ENCODE measurements around the gene KSR1. TPM values are rescaled to one million over a fixed set of nuclear protein-coding genes. Genes with fewer than 3 reads are reported as not detected.
A peak's percentile ranks its signal among the peaks of the same experiment; 100 is the strongest.

KSR1 gene
- total and polyA plus RNA-seq, 9 of the 15 experiments (the other 6 are each of a cell fraction or from before 2014, with no cell fraction given), result 1.4 to 51.7 (median 18.4) TPM

DNA sequence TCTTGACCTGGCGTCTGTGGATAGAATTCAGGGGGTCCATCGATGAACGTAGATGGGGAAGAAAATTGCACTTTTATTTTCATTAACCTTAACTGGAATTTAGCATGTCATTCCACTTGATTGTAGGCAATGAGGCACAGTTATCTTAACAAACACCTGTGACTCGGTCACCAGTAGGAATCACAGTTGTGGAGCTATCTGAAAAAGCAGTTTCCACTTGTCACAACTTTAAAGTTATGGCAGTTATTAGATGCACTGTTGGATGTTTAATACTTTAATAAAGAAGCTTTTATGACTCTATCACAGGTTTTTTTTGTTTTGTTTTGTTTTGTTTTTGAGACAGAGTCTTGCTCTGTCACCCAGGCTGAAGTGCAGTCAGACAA is 91.0 kb downstream of the KSR1 start (continued):
- TF ChIP-seq, protein P1, sequence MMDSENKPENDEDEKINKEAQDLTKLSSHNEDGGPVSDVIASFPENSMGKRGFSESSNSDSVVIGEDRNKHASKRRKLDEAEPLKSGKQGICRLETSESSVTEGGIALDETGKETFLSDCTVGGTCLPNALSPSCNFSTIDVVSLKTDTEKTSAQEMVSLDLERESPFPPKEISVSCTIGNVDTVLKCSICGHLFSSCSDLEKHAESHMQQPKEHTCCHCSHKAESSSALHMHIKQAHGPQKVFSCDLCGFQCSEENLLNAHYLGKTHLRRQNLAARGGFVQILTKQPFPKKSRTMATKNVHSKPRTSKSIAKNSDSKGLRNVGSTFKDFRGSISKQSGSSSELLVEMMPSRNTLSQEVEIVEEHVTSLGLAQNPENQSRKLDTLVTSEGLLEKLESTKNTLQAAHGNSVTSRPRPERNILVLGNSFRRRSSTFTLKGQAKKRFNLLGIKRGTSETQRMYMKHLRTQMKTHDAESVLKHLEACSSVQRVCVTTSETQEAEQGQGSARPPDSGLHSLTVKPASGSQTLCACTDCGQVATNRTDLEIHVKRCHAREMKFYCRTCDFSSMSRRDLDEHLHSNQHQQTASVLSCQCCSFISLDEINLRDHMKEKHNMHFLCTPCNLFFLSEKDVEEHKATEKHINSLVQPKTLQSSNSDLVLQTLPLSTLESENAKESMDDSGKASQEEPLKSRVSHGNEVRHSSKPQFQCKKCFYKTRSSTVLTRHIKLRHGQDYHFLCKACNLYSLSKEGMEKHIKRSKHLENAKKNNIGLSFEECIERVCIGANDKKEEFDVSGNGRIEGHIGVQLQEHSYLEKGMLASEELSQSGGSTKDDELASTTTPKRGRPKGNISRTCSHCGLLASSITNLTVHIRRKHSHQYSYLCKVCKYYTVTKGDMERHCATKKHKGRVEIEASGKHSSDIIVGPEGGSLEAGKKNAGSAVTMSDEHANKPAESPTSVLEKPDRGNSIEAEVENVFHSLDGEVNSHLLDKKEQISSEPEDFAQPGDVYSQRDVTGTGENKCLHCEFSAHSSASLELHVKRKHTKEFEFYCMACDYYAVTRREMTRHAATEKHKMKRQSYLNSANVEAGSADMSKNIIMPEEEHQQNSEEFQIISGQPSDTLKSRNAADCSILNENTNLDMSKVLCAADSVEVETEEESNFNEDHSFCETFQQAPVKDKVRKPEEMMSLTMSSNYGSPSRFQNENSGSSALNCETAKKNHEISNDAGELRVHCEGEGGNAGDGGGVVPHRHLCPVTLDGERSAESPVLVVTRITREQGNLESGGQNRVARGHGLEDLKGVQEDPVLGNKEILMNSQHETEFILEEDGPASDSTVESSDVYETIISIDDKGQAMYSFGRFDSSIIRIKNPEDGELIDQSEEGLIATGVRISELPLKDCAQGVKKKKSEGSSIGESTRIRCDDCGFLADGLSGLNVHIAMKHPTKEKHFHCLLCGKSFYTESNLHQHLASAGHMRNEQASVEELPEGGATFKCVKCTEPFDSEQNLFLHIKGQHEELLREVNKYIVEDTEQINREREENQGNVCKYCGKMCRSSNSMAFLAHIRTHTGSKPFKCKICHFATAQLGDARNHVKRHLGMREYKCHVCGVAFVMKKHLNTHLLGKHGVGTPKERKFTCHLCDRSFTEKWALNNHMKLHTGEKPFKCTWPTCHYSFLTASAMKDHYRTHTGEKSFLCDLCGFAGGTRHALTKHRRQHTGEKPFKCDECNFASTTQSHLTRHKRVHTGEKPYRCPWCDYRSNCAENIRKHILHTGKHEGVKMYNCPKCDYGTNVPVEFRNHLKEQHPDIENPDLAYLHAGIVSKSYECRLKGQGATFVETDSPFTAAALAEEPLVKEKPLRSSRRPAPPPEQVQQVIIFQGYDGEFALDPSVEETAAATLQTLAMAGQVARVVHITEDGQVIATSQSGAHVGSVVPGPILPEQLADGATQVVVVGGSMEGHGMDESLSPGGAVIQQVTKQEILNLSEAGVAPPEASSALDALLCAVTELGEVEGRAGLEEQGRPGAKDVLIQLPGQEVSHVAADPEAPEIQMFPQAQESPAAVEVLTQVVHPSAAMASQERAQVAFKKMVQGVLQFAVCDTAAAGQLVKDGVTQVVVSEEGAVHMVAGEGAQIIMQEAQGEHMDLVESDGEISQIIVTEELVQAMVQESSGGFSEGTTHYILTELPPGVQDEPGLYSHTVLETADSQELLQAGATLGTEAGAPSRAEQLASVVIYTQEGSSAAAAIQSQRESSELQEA (IDR thresholded peaks at IDR 0.05; ENCODE audit: low read depth), result no peak
- TF ChIP-seq SNRNP70 (optimal IDR thresholded peaks at IDR 0.05; ENCODE audit: low read depth, low read length) (no peak), ZEB2 (IDR thresholded peaks at IDR 0.05) (0 out of 2 replicates have a peak, but pooled peaks have one; percentile 43), MAFK (IDR thresholded peaks at IDR 0.05; ENCODE audit: low read length) (peak; percentile 19; the same call in 1 of the 2 replicates), SMAD2 (IDR thresholded peaks at IDR 0.05; ENCODE audit: low read depth, low read length) (no peak), GABPA (tag; conservative IDR thresholded peaks at IDR 0.05; ENCODE audit: low read depth) (no peak), ETV5 (CRISPR knock-in tag; IDR thresholded peaks at IDR 0.05; ENCODE audit: low read depth) (no peak), TCF3 (CRISPR knock-in tag; IDR thresholded peaks at IDR 0.05) (peak; percentile 86), MTA2 (IDR thresholded peaks at IDR 0.05; ENCODE audit: low read depth) (peak; percentile 88), DPF2 (IDR thresholded peaks at IDR 0.05) (peak; percentile 89), POU5F1 (IDR thresholded peaks at IDR 0.05; ENCODE audit: borderline replicate concordance, low read depth, low read length, partially characterized antibody) (no peak), ZNF76 (CRISPR knock-in tag; IDR thresholded peaks at IDR 0.05; ENCODE audit: borderline replicate concordance) (no peak), TEAD1 (CRISPR knock-in tag; IDR thresholded peaks at IDR 0.05) (no peak), MAZ (CRISPR knock-in tag; conservative IDR thresholded peaks at IDR 0.05 in 1 of 2, IDR thresholded peaks at IDR 0.05 in 1 of 2) (no peak)
- TF ChIP-seq, protein P2, sequence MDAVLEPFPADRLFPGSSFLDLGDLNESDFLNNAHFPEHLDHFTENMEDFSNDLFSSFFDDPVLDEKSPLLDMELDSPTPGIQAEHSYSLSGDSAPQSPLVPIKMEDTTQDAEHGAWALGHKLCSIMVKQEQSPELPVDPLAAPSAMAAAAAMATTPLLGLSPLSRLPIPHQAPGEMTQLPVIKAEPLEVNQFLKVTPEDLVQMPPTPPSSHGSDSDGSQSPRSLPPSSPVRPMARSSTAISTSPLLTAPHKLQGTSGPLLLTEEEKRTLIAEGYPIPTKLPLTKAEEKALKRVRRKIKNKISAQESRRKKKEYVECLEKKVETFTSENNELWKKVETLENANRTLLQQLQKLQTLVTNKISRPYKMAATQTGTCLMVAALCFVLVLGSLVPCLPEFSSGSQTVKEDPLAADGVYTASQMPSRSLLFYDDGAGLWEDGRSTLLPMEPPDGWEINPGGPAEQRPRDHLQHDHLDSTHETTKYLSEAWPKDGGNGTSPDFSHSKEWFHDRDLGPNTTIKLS (IDR thresholded peaks at IDR 0.05; ENCODE audit: borderline replicate concordance, low read depth), result no peak
- TF ChIP-seq, protein P3, sequence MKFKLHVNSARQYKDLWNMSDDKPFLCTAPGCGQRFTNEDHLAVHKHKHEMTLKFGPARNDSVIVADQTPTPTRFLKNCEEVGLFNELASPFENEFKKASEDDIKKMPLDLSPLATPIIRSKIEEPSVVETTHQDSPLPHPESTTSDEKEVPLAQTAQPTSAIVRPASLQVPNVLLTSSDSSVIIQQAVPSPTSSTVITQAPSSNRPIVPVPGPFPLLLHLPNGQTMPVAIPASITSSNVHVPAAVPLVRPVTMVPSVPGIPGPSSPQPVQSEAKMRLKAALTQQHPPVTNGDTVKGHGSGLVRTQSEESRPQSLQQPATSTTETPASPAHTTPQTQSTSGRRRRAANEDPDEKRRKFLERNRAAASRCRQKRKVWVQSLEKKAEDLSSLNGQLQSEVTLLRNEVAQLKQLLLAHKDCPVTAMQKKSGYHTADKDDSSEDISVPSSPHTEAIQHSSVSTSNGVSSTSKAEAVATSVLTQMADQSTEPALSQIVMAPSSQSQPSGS (CRISPR knock-in tag; IDR thresholded peaks at IDR 0.05), result no peak
- TF ChIP-seq, protein P4, sequence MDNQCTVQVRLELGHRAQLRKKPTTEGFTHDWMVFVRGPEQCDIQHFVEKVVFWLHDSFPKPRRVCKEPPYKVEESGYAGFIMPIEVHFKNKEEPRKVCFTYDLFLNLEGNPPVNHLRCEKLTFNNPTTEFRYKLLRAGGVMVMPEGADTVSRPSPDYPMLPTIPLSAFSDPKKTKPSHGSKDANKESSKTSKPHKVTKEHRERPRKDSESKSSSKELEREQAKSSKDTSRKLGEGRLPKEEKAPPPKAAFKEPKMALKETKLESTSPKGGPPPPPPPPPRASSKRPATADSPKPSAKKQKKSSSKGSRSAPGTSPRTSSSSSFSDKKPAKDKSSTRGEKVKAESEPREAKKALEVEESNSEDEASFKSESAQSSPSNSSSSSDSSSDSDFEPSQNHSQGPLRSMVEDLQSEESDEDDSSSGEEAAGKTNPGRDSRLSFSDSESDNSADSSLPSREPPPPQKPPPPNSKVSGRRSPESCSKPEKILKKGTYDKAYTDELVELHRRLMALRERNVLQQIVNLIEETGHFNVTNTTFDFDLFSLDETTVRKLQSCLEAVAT (IDR thresholded peaks at IDR 0.05), result no peak
